ENCODE data around the gene CASZ1. TPM values are rescaled to one million over a fixed set of nuclear protein-coding genes. Genes with fewer than 3 reads are reported as not detected.
A peak's percentile ranks its signal among the peaks of the same experiment; 100 is the strongest.

CASZ1 gene, protein sequence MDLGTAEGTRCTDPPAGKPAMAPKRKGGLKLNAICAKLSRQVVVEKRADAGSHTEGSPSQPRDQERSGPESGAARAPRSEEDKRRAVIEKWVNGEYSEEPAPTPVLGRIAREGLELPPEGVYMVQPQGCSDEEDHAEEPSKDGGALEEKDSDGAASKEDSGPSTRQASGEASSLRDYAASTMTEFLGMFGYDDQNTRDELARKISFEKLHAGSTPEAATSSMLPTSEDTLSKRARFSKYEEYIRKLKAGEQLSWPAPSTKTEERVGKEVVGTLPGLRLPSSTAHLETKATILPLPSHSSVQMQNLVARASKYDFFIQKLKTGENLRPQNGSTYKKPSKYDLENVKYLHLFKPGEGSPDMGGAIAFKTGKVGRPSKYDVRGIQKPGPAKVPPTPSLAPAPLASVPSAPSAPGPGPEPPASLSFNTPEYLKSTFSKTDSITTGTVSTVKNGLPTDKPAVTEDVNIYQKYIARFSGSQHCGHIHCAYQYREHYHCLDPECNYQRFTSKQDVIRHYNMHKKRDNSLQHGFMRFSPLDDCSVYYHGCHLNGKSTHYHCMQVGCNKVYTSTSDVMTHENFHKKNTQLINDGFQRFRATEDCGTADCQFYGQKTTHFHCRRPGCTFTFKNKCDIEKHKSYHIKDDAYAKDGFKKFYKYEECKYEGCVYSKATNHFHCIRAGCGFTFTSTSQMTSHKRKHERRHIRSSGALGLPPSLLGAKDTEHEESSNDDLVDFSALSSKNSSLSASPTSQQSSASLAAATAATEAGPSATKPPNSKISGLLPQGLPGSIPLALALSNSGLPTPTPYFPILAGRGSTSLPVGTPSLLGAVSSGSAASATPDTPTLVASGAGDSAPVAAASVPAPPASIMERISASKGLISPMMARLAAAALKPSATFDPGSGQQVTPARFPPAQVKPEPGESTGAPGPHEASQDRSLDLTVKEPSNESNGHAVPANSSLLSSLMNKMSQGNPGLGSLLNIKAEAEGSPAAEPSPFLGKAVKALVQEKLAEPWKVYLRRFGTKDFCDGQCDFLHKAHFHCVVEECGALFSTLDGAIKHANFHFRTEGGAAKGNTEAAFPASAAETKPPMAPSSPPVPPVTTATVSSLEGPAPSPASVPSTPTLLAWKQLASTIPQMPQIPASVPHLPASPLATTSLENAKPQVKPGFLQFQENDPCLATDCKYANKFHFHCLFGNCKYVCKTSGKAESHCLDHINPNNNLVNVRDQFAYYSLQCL (N-terminal part only)
- polyA plus RNA-seq (ENCODE audit: insufficient read length in 3 of 3) = 10 to 100 TPM; 14.0 to 14.6 (median 14.1) TPM

DNA sequence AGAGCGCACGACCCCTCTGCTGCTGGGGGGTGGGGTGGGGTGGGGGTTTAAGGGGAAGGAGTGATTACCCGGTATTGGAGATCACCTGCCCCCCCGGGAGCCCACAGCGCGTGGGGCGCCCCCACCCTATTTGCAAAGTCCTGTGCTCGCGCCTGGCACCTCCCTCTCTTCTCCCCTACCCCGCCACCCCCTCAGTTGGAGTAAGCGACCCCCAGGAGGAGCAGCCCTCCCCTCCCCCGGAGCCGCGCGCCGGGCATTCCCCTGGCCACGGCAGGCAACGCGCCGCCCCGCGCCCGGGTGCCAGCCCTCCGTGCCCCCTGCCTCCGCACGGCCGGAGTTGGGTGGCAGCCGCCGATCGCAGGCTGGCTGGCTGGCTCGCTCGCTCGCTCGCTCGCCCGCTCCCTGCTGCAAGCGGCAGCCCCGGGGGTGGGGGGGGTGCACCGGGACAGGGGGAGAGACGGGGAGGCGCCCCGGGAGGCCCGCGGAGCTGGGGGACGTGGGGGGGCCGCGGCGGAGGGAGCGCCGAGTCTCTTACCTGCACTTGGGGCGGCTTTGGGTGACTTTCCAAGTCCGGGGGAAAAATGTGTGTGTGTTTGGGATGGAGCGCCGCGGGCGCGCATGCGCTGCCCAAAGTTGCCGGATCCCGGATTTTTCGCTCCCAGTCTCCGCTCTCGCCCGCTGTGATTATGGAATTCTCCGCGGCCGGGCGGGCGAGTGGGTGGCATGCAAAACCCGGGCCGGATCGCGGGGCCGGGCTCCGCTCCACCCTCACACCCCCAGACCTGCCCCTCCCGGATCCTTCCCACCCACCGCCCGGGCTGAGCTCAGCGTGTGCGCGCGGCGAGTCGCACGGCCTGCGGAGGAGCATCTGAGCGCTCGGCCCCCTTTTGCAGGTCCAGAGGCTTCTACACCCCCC, at the start of gene CASZ1:
Gene CASZ1, minus strand, starts transcription at position 618 of the 916 bp plus-strand sequence. CDS start 102,757 bp downstream, outside the sequence.
- DNase-seq (ENCODE audit: low read depth in 3 of 3, low spot score in 2 of 3) = peak; percentile 81 to 85 (median 82)

DNA sequence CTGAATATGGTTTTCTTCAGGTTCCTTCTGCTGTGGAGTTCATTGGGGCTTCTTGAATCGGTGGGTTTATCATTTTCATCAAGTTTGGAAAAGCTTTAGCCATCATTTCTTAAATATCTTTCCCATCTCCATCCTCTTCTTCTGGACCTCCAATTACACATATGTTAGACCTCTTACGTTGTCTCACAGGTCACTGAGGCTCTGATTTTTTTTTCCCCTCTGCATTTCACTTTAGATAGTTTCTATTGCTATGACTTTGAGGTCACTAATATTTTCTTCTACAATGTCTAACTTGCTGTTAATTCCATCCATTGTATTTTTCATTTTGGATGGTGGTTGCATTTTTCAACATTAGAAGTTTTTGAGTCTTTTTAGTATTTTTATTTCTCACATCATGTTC, 47.3 kb upstream of the CASZ1 start:
- DNase-seq (ENCODE audit: low read depth in 3 of 3, low spot score in 2 of 3) = no peak

DNA sequence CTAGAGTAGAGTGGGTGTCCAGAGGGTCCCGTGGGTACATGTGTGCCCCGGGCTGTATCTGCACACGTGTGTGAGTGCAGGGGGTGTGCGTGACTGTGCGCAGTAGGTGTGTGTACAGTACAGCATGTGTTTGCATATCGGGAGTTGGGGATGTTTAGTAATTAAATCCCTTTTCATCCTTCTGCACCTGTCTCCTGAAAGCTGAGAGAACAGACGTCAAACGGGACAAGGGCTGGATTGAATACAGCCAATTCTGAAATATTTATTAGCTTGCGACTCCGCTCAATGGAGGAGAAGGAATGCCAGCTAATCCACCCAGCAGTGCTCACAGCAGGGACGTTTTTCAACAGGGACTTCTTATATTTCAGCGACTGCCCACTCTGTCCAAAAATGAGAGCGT, 44.7 kb upstream of the CASZ1 start:
- no peak for DNase-seq (ENCODE audit: low read depth in 3 of 3, low spot score in 2 of 3)

DNA sequence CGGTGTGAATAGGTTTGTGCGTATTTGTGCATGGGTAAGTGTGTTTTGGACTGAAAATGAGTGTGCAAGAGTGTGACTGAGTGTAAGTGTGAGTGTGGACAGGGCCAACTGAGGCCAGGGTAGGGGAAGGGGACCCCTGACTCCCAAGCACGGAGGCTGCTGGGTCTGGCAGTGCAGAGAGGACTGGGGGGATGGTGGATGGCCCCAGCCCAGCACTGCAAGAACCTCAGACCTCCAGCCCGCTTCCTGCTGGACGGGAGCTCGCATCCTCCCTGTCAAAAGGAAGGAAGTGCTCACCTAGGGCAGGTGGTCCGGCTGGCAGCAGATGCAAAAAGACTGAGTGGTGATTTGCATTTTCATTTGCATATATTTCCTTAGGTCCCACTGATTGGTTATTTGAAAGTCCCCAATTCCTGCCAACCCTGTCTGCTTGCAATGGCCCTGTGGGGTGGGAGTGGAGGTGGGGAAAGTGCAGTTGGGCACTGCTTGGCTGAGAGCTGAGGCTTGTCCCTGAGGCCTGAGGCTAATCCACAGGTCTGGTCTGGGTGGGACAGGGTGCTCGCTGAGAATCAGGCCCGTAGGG, 42.8 kb upstream of the CASZ1 start:
- DNase-seq (ENCODE audit: low read depth in 3 of 3, low spot score in 2 of 3) = no peak

DNA sequence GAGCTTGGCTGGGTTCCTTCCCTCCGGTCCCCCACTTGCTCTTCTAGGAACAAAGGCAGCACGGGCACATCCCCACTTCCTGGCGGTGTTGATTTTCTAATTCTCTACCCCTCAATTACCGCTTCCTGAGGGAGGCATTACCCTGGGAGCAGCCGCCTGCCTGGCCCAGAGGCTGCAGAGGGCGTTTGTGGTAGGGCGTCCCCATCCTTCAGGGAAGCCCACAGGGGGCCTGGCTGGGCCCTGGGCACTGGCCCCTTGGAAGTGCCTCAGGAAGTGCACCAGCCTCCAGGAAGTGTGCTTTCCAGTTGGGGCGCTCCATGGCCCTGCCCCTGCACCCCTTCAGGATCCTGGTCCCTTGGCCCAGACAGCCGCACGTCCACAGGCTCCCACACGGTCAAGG, 42.1 kb upstream of the CASZ1 start:
- DNase-seq (ENCODE audit: low read depth in 3 of 3, low spot score in 2 of 3) = no peak

DNA sequence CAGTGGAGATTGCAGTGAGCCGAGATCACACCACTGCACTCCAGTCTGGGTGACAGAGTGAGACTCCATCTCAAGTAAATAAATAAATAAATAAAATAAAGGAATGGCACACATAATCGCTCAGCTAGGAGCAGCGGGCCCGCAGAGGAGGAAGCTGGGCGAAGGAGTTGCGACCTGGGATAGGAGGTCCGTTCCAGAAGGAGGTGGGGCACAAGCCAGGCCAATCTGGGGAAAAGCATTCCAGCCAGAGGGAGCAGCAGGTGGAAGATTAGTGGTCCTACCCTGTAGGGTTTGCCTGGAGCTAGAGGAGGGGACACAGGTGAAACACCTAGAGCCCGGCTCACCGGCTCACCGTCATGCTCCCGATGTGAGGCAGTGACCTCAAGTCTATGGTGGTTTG, 40.3 kb upstream of the CASZ1 start:
- no peak for DNase-seq (ENCODE audit: low read depth in 3 of 3, low spot score in 2 of 3)

DNA sequence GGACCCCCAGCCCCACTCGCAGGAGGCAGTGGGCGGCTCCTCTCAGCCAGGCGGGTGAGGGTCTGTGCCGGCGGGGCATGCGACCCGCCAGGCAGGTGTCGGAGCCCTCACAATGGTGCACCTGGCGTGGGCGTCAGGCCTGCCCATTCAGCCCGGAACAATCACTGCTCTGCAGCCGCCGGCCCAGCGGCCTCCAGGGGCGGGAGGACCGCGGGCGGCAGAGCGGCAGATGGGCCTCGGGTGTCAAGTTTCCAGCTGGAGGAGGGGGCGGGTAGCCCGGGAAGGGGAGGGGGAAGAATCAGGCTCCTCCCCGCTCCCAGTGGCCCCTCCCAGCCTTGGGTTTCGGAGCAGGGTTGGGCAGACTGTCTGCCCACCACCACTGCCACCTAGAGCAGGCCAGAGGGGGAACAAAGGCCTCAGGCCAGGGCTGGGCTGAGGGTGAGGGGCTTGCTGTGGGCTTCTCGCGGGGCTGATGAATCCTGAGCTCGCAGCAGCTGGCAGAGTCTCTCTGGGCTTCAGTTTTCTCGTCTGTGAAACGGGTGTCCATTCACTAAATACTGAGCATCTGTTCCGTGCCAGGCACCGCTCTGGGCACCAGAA, 39.5 kb upstream of the CASZ1 start:
- DNase-seq (ENCODE audit: low read depth in 3 of 3, low spot score in 2 of 3) = peak; percentile 31 to 77 (median 61)

DNA sequence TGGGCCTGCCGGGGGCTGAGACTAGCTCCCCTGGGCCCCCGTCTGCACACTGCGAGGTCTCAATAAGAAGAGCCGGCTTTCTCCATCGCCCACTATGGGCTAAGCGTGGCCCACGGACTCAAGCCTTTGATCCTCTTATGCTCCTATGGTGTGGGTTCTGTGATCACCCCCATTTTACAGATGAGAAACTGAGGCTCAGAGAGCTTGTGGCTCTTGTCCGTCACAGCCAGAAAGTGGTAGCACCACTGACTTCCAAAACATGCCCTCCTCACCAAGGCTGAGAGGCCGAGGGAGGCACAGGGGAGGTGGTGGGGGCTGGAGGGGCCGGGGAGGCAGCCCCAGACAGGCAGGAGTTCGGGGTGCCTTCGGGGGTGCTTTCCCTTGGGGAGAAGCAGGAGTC, 39.0 kb upstream of the CASZ1 start:
- DNase-seq (ENCODE audit: low read depth in 3 of 3, low spot score in 2 of 3) = no peak

DNA sequence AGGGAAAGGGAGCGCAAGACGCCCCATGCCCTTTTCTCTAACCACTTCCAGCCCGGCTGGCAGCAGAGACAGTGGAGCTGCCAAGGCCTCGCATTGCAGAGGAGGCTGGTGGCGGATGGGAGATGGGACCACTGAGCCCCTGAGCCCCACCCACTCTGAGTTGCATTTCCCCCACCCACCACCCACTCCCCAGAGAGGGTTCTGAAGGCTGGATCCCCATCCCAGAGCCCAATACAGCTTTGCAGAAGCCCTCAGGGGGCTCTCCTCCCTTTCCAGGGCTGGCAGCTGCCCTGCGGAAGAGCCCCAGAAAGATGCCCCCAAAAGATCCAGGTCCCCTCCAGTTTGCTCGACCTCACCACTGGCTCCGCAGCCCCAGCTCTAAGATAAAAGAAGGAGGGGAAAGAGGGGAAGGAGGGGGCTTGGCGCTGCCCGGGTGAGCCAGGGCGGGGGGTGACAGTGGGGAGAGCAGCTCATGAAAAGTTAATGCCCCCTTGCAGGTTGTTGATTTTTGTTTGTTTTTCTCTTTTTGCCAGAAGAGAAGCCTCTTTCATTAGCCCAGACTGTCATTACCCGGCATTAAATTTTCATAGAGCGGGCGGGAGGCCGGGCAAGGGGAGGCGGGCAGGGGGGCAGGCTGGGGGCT, 38.4 kb upstream of the CASZ1 start:
- no peak for DNase-seq (ENCODE audit: low read depth in 3 of 3, low spot score in 2 of 3)

DNA sequence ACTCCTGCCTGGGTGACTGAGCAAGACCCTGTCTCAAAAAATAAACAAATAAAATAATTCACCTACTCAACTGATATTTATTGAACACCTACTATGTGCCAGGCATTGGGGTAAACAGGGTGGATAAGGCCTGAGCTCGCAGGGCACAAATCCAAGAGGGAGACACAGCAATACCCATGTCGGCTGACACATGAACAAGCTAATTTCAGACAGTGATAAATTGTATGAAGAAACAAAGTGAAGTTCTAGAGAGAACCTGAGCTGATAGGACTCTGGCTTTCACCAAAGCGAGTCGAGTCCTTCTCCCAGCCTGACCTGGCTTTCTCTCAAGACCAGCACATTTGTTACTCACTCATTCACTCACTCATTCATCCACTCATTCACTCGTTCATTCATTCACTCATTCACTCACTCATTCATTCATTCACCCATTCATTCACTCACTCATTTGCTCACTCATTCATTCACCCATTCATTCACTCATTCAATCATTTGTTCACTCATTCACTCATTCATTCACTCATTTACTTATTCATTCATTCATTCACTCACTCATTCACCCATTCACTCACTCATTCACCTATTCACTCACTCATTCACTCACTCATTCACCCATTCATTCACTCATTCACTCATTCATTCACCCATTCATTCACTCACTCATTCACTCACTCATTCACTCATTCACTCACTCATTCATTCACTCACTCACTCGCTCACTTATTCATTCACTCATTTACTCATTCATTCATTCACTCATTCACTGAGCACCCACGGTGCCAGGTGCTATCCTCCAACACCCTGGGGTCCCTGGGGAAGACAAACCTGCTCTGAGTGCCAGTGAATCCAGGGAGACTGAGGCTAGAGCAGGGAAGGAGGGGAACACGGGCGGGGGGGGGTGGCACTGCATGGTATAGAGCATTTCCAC, 37.4 kb upstream of the CASZ1 start:
- no peak for DNase-seq (ENCODE audit: low read depth in 3 of 3, low spot score in 2 of 3)

DNA sequence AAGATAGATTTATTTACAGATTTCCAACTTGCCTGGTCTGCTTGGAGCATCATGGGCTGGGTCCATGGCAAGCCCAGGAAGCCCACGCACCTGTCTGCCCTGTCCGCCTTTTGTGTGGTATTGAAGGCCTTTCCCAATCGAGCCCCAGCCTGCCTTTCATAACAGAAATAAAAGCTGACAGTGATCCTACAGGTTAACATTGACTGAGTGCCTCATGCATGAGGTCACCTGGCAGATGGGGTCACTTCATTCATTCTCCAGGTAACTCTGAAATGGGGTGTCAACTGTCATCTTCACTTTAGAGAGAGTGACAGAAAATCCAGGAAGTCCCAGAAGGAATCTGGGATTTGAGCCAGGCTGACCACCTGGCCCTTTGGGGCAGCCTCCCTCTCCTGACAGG, 36.3 kb upstream of the CASZ1 start:
- DNase-seq (ENCODE audit: low read depth in 3 of 3, low spot score in 2 of 3) = no peak

DNA sequence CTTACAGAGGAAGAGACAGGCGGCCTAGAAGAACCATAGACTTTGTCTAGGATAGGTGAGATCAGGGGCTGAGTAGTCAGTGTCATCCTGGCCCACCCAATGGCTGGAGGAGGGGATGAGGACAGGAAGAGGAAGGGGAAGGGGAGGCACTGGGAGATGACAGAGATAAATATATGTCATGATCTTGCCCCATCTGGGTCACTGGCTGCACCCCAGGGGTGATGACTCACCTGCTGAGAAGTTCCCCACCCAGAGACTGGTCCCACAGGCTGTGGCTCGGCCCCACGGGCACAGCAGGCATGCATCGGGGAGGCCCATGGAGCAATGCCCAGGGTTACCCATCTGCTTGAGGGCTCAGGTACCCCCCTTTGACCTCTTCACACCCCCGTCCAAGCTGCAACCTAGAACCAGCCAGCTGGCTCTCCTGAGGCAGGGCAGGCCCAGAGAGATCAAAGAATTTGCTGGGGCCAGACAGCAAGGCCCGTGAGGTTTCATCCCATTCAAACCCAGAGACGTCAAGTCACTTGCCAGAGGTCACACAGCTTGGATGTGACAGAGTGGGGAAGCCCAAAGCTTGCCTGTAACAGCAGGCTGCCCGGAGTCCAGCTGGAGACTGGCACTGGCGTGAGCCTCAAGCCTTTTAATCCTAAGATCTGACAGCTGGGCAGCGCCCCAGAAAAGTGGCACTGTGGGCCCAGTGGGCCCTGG, 34.7 kb upstream of the CASZ1 start:
- no peak for DNase-seq (ENCODE audit: low read depth in 3 of 3, low spot score in 2 of 3)

DNA sequence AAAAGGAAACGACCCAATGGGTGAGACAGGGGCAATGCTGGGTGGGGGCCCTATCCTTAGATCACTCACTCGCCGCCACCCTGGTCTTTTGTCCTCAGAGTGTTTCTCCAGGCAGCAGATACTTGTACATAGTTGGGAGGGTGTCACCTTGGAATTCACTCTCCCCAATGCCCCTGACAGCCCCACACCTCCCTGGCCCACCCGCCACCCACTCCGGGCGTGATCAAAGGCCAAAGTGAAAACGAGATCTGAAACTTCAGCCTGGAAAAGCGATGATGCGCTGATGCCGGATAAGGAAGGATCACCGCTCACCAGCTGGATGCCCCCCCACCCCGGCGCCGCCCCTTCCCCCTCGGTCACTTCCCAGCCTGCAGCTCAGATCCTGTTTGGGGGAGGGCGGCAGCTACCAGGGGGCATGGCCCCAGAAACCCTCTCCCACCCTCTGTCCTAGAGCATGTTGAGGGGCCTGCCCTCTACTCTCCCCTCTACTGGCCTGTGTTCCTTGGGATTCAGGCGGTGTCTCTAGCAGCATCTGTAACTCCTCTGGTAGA, 33.6 kb upstream of the CASZ1 start:
- DNase-seq (ENCODE audit: low read depth in 3 of 3, low spot score in 2 of 3) = no peak

DNA sequence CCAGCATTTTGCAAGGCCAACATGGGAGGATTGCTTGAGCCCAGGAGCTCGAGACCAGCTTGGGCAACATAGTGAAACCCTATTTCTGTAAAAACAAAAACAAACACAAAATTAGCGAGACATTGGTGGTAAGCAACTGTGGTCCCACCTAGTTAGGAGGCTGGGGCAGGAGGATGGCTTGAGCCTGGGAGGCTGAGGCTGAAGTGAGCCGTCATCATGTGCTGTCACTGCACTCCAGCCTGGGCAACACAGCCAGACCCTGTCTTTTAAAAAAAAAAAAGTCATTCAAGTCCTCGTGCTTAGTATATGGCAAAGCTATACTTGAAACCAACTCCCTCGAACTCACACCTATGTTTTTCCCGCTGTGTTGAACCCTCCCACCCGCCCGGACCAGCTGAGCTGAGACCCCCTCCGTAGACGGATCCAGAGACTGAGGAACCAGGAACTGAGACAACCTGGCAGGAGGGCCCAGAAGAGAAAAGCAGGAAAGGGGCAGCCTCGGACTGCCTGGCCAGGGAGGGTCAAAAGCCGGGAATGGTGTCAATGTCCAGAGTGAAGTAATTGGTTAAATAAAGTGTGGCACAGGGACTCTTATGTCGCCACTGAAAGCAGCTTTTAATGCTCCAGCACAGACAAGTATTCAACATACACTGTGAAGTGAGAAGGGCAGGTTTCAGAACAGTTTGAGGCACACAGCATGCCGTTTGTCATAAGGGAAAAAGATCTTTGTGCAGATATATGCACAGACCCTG, 32.8 kb upstream of the CASZ1 start:
- no peak for DNase-seq (ENCODE audit: low read depth in 3 of 3, low spot score in 2 of 3)

DNA sequence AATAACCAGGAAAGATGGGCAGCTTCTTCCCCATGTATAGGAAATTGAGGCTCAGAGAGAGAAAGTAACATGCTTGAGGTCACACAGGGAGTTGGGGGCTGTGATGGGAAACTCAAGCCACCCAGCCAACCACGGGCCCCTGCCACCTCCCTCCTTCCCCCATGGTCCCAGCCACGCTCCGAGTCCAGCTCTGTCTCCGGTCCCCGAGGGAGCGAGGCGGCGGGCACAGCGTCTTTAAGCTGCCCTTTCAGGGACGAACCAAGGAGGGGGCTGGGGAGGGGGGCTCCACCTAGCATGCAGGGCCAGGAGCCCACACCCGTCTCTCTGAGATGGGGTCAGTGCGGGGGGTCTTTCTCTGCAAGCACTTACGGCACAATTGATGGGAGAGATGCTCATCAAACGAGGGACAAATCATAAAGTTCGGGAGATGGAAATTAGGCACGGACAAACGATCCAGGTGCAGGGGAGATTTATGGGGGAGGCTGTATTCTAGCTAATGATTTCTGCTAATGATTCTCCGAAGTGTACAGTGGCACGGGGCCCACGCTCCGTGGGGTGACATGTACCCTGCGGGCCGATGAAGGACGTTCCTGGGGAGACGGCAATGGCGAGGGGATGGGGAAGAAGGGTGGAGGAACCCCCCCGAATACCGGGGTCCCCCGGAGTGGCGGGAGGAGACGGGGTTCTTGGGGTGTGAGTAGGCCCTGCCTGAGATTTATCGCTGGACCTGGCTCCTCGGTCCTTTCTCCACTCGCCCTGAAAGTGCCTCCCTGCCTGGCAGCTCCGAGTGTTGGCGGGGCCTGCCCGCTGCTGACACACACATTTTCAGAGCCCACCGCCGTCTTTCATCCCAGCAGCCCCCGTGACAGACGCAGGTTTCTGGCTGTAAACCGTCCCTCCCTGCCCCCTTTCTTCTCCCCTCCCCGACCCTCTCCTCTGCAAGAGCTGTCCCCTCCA, 31.2 kb upstream of the CASZ1 start:
- DNase-seq (ENCODE audit: low read depth in 3 of 3, low spot score in 2 of 3) = no peak
